Bronchial epithelial cell (primary cell): ENCODE results near the gene NR1I3. TPM values are rescaled to one million over a fixed set of nuclear protein-coding genes. Genes with fewer than 3 reads are reported as not detected.

Experiments
- DNase-seq: peaks from one replicate; pipeline ENCODE4 v3.0.0-alpha.2; 2010; ENCODE audit warnings: low read depth
- FAIRE-seq: peaks from 2 replicates; lab custom pipeline; 2011; peaks lifted over from hg19 to GRCh38; lab: Jason Lieb, UNC
- H3K27me3 ChIP-seq: 2 replicates; pipeline ENCODE4 v1.5.1; 2011; ENCODE audit warnings: low read length; ENCODE audit not compliant: control insufficient read depth, insufficient read depth
- H3K36me3 ChIP-seq: 2 replicates; pipeline ENCODE4 v1.5.1; 2011; ENCODE audit warnings: low read length; ENCODE audit not compliant: control insufficient read depth, insufficient read depth
- H3K4me3 ChIP-seq: 2 replicates; pipeline ENCODE4 v1.5.1; 2011; ENCODE audit warnings: mild to moderate bottlenecking, low read depth, low read length, control low read depth
- total RNA-seq: library from RNA; depleted of rRNA; stranded (reverse); fragments of >200 nt; gene quantifications from 2 replicates; pipeline ENCODE4 v1.2.1, GENCODE V29; 2014
- TF ChIP-seq, protein P1 (sequence below): IDR thresholded peaks from 2 replicates; pipeline ENCODE4 v1.5.1; 2011; ENCODE audit warnings: mild to moderate bottlenecking, moderate library complexity, low read length, control low read depth, inconsistent platforms; ENCODE audit not compliant: insufficient read depth, severe bottlenecking

Gene NR1I3
- total RNA-seq, 1 donor from 2014 or later, result not detected

- Histone ChIP-seq H3K27me3 (no peaks in the 10 kb centered on the region), H3K4me3 (no peak overlapping the region), H3K36me3 (peaks cover 7% of the 10 kb centered on the region)
- DNase-seq, result no peak
- TF ChIP-seq, protein P1, sequence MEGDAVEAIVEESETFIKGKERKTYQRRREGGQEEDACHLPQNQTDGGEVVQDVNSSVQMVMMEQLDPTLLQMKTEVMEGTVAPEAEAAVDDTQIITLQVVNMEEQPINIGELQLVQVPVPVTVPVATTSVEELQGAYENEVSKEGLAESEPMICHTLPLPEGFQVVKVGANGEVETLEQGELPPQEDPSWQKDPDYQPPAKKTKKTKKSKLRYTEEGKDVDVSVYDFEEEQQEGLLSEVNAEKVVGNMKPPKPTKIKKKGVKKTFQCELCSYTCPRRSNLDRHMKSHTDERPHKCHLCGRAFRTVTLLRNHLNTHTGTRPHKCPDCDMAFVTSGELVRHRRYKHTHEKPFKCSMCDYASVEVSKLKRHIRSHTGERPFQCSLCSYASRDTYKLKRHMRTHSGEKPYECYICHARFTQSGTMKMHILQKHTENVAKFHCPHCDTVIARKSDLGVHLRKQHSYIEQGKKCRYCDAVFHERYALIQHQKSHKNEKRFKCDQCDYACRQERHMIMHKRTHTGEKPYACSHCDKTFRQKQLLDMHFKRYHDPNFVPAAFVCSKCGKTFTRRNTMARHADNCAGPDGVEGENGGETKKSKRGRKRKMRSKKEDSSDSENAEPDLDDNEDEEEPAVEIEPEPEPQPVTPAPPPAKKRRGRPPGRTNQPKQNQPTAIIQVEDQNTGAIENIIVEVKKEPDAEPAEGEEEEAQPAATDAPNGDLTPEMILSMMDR, result no peak
- FAIRE-seq, result no peak
Observed at GRCh38 chr1:161217831-161218230, 20.2 kb downstream of the NR1I3 start.

DNA sequence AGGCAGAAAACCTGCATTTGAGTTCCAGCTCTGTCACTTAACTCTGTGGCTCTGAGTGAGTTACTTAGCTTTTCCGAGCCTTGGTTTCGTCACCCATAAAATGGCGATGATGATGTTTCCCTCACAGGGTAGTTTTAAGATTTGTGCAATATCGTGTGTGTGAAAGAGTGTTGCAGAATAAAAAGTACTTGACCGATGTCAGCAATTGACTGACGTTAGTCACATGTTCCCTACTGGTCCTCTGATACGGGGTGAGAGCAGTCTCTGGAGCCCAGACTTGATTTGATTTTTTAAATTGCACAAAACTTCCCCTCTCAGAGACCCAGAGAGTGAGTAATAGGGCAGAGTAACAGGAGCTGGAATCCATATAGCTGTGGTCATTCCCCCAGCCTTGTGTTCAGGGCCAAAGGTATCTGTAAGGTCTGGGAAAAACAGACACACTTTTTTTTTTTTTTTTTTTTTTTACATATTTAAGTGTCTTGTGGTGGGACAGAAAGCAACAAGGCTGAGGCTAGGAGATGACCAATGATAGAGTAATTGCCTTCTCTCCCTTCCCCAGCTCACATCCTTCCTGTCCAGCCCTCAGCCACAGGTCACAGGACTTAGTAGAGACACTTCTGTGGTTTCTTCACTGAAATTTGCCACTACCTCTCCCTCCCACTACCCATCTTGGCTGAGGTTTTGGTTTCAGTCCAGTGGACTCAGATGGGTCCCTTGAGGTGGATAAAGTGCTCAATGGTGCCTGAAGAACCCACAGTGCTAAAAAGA is 20.9 kb downstream of the NR1I3 start:
- TF ChIP-seq, protein P1, result no peak
- H3K36me3 ChIP-seq, result peaks cover 10% of the 10 kb centered on the region
- no peaks in the 10 kb centered on the region for H3K27me3 ChIP-seq
- peak; percentile 31 for DNase-seq
- no peak for FAIRE-seq
- H3K4me3 ChIP-seq, result no peak overlapping the region

GRCh38 chr1:161215076-161215475 is 22.9 kb downstream of the NR1I3 start, which contains the start of gene FCER1G:
TSS of gene FCER1G (plus strand) at chr1:161215295. CDS start at chr1:161215322, 27 bp downstream.
- no peaks in the 10 kb centered on the region for H3K27me3 ChIP-seq
- DNase-seq (no peak), FAIRE-seq (no peak)
- TF ChIP-seq, protein P1, result no peak
- no peak within 1 kb of the TSS for H3K4me3 ChIP-seq
- H3K36me3 ChIP-seq, result peaks cover 20% of the 10 kb centered on the region

- no peak for FAIRE-seq
- TF ChIP-seq, protein P1, result no peak
- Histone ChIP-seq H3K27me3 (no peaks in the 10 kb centered on the region), H3K36me3 (peaks cover 23% of the 10 kb centered on the region), H3K4me3 (no peak overlapping the region)
- no peak for DNase-seq
Observed at GRCh38 chr1:161214369-161214768, 23.6 kb downstream of the NR1I3 start.

DNA sequence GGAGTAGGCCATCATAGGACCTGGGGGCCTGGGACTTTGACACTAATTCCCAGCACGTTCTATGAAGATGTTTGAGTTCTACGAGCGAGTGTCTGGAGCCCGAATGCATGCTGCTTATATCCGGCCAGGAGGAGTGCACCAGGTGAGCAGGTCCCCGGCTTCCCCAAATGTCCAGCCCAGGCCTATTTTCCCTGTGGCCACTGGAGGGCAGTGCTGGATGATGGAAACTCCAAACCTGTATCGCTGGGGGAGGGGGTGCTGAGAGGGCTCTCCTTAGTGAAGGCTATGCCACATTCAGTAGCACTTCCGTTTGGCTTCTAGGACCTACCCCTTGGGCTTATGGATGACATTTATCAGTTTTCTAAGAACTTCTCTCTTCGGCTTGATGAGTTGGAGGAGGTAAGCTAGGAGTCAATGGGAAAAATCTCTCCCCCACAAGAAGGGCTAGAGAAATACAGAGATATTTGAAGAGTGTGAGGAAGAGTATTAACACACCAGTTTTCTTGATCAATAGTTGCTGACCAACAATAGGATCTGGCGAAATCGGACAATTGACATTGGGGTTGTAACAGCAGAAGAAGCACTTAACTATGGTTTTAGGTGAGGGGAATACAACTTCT is 28.1 kb downstream of the NR1I3 start:
- no peak for FAIRE-seq
- H3K4me3 ChIP-seq, result no peak overlapping the region

More for the DNA sequence above, 28.1 kb downstream of the NR1I3 start:
- peaks cover 36% of the 10 kb centered on the region for H3K36me3 ChIP-seq
- DNase-seq, result peak; percentile 64
- H3K27me3 ChIP-seq, result no peaks in the 10 kb centered on the region
- TF ChIP-seq, protein P1, result peak; percentile 92
